Measurements from ENCODE around the gene MDC1. TPM values are rescaled to one million over a fixed set of nuclear protein-coding genes. Genes with fewer than 3 reads are reported as not detected.

The MDC1 gene
- total RNA-seq, 1 experiment from 2014 or later = 75.8 TPM

DNA sequence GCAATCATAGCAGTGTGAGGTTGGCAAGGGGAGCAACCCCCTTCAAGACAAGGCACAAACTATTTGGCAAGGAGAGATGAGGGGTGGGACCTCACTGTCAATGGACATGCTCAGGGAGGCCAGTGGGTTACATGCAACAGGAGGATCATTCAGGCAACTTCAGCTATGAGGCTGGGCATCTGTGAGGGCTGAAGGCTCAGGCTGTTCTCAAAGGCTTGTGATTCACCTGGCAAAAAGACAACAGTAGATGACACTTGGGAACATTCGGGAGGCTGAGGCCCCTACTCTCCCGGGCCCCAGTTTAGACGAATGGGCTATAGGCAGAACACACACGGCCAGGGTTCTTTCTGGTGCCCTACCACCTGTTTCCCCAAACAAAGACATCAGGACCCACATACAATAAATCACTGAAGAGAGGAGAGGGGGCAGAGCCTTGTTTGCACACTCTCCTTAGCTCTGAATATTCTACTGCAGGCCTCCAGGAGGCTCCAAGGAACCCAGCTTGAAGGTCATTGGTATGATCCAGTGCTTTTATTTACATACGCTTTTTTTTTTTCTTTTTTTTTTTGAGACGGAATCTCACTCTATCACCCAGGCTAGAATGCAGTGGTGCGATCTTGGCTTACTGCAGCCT, 11.0 kb upstream of the MDC1 start:
- ChIA-PET RAD21 (ENCODE audit: low non-redundant PET in 1 of 2, low total read pairs in 2 of 2, uncharacterized antibody in 2 of 2, unreplicated experiment in 2 of 2) (interaction anchor here in 1 of 2 experiments (0.7 to 1.2 kb wide), 2 partner anchors 49 to 156 kb away, joined by 3 read pairs; no protein-coding TSS in a partner anchor), CTCF (interaction anchor here (0.7 to 2.5 kb wide), 8 partner anchors 46 to 359 kb away, joined by 3 to 8 read pairs (median 3); no protein-coding TSS in a partner anchor), POLR2A (interaction anchor here (1.0 to 2.2 kb wide), 4 partner anchors 10 to 113 kb away, joined by 3 to 6 read pairs (median 4); partner anchors contain the start of genes IER3 and MDC1)
- Histone ChIP-seq H2AFZ (ENCODE audit: low read depth, low read length, poor library complexity, severe bottlenecking) (no peak overlapping the region), H3K4me1 (ENCODE audit: control insufficient read depth in 1 of 2, insufficient read depth in 2 of 2, low read length in 2 of 2) (peaks cover 12 to 57% of the 10 kb centered on the region in 2 experiments), H3K4me2 (ENCODE audit: low read length) (no peak overlapping the region), H3K4me3 (replicated peaks in 1 of 2; ENCODE audit: low read depth in 1 of 2, low read length in 2 of 2) (no peak overlapping the region), H3K9ac (ENCODE audit: low read length) (no peak overlapping the region), H3K36me3 (ENCODE audit: control insufficient read depth in 1 of 2, insufficient read depth in 2 of 2, low read length in 2 of 2) (peaks cover 22 to 31% of the 10 kb centered on the region in 2 experiments), H3K27ac (ENCODE audit: low read depth, low read length) (peak overlapping the region; percentile 21; the same call in 1 of the 2 replicates), H3K9me3 (ENCODE audit: control insufficient read depth in 1 of 2, insufficient read depth in 1 of 2, low read depth in 1 of 2, low read length in 2 of 2) (no peaks in the 10 kb centered on the region), H3K27me3 (ENCODE audit: insufficient read depth, low read length) (no peaks in the 10 kb centered on the region), H3K9me2 (ENCODE audit: insufficient read depth) (no peaks in the 10 kb centered on the region), H4K20me1 (ENCODE audit: insufficient read depth) (peaks cover 17% of the 10 kb centered on the region; the same call in 1 of the 2 replicates), H3K79me2 (ENCODE audit: insufficient read depth, low read length) (peaks cover 24% of the 10 kb centered on the region)
- intact Hi-C loops (cut with micrococcal nuclease) = no loop called here
- TF ChIP-seq, protein P1, sequence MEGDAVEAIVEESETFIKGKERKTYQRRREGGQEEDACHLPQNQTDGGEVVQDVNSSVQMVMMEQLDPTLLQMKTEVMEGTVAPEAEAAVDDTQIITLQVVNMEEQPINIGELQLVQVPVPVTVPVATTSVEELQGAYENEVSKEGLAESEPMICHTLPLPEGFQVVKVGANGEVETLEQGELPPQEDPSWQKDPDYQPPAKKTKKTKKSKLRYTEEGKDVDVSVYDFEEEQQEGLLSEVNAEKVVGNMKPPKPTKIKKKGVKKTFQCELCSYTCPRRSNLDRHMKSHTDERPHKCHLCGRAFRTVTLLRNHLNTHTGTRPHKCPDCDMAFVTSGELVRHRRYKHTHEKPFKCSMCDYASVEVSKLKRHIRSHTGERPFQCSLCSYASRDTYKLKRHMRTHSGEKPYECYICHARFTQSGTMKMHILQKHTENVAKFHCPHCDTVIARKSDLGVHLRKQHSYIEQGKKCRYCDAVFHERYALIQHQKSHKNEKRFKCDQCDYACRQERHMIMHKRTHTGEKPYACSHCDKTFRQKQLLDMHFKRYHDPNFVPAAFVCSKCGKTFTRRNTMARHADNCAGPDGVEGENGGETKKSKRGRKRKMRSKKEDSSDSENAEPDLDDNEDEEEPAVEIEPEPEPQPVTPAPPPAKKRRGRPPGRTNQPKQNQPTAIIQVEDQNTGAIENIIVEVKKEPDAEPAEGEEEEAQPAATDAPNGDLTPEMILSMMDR (IDR thresholded peaks at IDR 0.05 in 2 of 3, conservative IDR thresholded peaks at IDR 0.05 in 1 of 3; ENCODE audit: borderline replicate concordance in 1 of 3, insufficient read depth in 1 of 3, low read depth in 2 of 3, low read length in 2 of 3) = peak in 2 of 3 experiments; percentile 14 to 18; a peak in 1 of 6 replicates
- TF ChIP-seq SP1 (IDR thresholded peaks at IDR 0.05; ENCODE audit: low read depth) = no peak
- no peak for TF ChIP-seq EZH2phosphoT487 (IDR thresholded peaks at IDR 0.05; ENCODE audit: borderline replicate concordance)
- TF ChIP-seq CEBPB (IDR thresholded peaks at IDR 0.05; ENCODE audit: low read depth) = no peak
- TF ChIP-seq ATF3 (IDR thresholded peaks at IDR 0.05) = no peak
- no peak for TF ChIP-seq RAD21 (IDR thresholded peaks at IDR 0.05; ENCODE audit: low read depth)
- TF ChIP-seq SRF (IDR thresholded peaks at IDR 0.05; ENCODE audit: low read depth) = no peak
- no TSS peak for BruUV-seq (replicated peaks)
- DNase-seq (ENCODE audit: low read depth, low spot score) = no peak
- no peak for ATAC-seq
